Measurements from ENCODE around the gene DRD1. TPM values are rescaled to one million over a fixed set of nuclear protein-coding genes. Genes with fewer than 3 reads are reported as not detected.
"Not testable (repeated sequence)": the region's sequence is repeated elsewhere in the genome, so short reads cannot be mapped to it uniquely, and the experiment has no call there.

Gene DRD1
- total and polyA plus RNA-seq, 4 donors = 1.6 to 4.3 (median 2.3) TPM

GRCh38 chr5:175460552-175460951 lies 16.6 kb upstream of the DRD1 start:
- Histone ChIP-seq H3K4me1 (ENCODE audit: control insufficient read depth, insufficient read depth, low read length) (no peaks in the 10 kb centered on the region), H3K4me3 (ENCODE audit: low read depth, low read length) (no peak overlapping the region), H3K27me3 (ENCODE audit: control insufficient read depth, insufficient read depth, low read length) (no peaks in the 10 kb centered on the region), H3K27ac (ENCODE audit: low read depth, low read length) (no peak overlapping the region), H3K9me3 (ENCODE audit: control insufficient read depth, insufficient read depth, low read length) (no peaks in the 10 kb centered on the region), H3K36me3 (ENCODE audit: control insufficient read depth, insufficient read depth, low read length) (no peaks in the 10 kb centered on the region)
- 88% methylated on average over 2 of the region's 2 CpGs for WGBS (ENCODE audit: insufficient coverage)
- no peak for DNase-seq (ENCODE audit: low read depth in 4 of 6, low spot score in 6 of 6)

GRCh38 chr5:175460126-175460525 lies 16.1 kb upstream of the DRD1 start:
- Histone ChIP-seq H3K9me3 (ENCODE audit: control insufficient read depth, insufficient read depth, low read length) (no peaks in the 10 kb centered on the region), H3K4me3 (ENCODE audit: low read depth, low read length) (no peak overlapping the region), H3K36me3 (ENCODE audit: control insufficient read depth, insufficient read depth, low read length) (no peaks in the 10 kb centered on the region), H3K27ac (ENCODE audit: low read depth, low read length) (no peak overlapping the region), H3K4me1 (ENCODE audit: control insufficient read depth, insufficient read depth, low read length) (no peaks in the 10 kb centered on the region), H3K27me3 (ENCODE audit: control insufficient read depth, insufficient read depth, low read length) (no peaks in the 10 kb centered on the region)
- no CpG with 5 or more reads among the region's 7 CpGs for WGBS (ENCODE audit: insufficient coverage)
- peak in 2 of 6 donors; percentile 74 to 88 for DNase-seq (ENCODE audit: low read depth in 4 of 6, low spot score in 6 of 6)

GRCh38 chr5:175457466-175457865 lies 13.5 kb upstream of the DRD1 start:
- H3K4me1 ChIP-seq (ENCODE audit: control insufficient read depth, insufficient read depth, low read length) = no peaks in the 10 kb centered on the region
- WGBS (ENCODE audit: insufficient coverage) = no CpG with 5 or more reads among the region's 1 CpG

GRCh38 chr5:175456105-175456742 lies 12.2 kb upstream of the DRD1 start:
- H3K27ac ChIP-seq (ENCODE audit: low read depth, low read length) = no peak overlapping the region
- no peak overlapping the region for H3K4me3 ChIP-seq (ENCODE audit: low read depth, low read length)
- no peaks in the 10 kb centered on the region for H3K9me3 ChIP-seq (ENCODE audit: control insufficient read depth, insufficient read depth, low read length)
- no peaks in the 10 kb centered on the region for H3K27me3 ChIP-seq (ENCODE audit: control insufficient read depth, insufficient read depth, low read length)
- H3K4me1 ChIP-seq (ENCODE audit: control insufficient read depth, insufficient read depth, low read length) = no peaks in the 10 kb centered on the region
- 77% methylated on average over 9 of the region's 11 CpGs for WGBS (ENCODE audit: insufficient coverage)
- DNase-seq (ENCODE audit: low read depth in 4 of 6, low spot score in 6 of 6) = peak in 1 of 6 donors; percentile 59
- no peaks in the 10 kb centered on the region for H3K36me3 ChIP-seq (ENCODE audit: control insufficient read depth, insufficient read depth, low read length)

More at GRCh38 chr5:175457466-175457865, 13.5 kb upstream of the DRD1 start:
- H3K36me3 ChIP-seq (ENCODE audit: control insufficient read depth, insufficient read depth, low read length) = no peaks in the 10 kb centered on the region
- DNase-seq (ENCODE audit: low read depth in 4 of 6, low spot score in 6 of 6) = no peak
- no peaks in the 10 kb centered on the region for H3K27me3 ChIP-seq (ENCODE audit: control insufficient read depth, insufficient read depth, low read length)
- no peak overlapping the region for H3K4me3 ChIP-seq (ENCODE audit: low read depth, low read length)
- no peaks in the 10 kb centered on the region for H3K9me3 ChIP-seq (ENCODE audit: control insufficient read depth, insufficient read depth, low read length)
- no peak overlapping the region for H3K27ac ChIP-seq (ENCODE audit: low read depth, low read length)

GRCh38 chr5:175454338-175454737 lies 10.4 kb upstream of the DRD1 start:
- not testable (repeated sequence) for H3K27me3 ChIP-seq (ENCODE audit: control insufficient read depth, insufficient read depth, low read length); DNase-seq (ENCODE audit: low read depth in 4 of 6, low spot score in 6 of 6); H3K36me3 ChIP-seq (ENCODE audit: control insufficient read depth, insufficient read depth, low read length); H3K4me1 ChIP-seq (ENCODE audit: control insufficient read depth, insufficient read depth, low read length); H3K27ac ChIP-seq (ENCODE audit: low read depth, low read length); H3K4me3 ChIP-seq (ENCODE audit: low read depth, low read length); H3K9me3 ChIP-seq (ENCODE audit: control insufficient read depth, insufficient read depth, low read length)
- WGBS (ENCODE audit: insufficient coverage) = 89% methylated on average over 4 of the region's 5 CpGs

GRCh38 chr5:175452166-175452565 lies 8.2 kb upstream of the DRD1 start:
- no peaks in the 10 kb centered on the region for H3K9me3 ChIP-seq (ENCODE audit: control insufficient read depth, insufficient read depth, low read length)
- H3K27ac ChIP-seq (ENCODE audit: low read depth, low read length) = no peak overlapping the region
- H3K4me3 ChIP-seq (ENCODE audit: low read depth, low read length) = no peak overlapping the region
- H3K27me3 ChIP-seq (ENCODE audit: control insufficient read depth, insufficient read depth, low read length) = no peaks in the 10 kb centered on the region
- no peaks in the 10 kb centered on the region for H3K4me1 ChIP-seq (ENCODE audit: control insufficient read depth, insufficient read depth, low read length)
- H3K36me3 ChIP-seq (ENCODE audit: control insufficient read depth, insufficient read depth, low read length) = no peaks in the 10 kb centered on the region
- DNase-seq (ENCODE audit: low read depth in 4 of 6, low spot score in 6 of 6) = peak in 1 of 6 donors; percentile 65
- 65% methylated on average over 2 of the region's 2 CpGs for WGBS (ENCODE audit: insufficient coverage)

- DNase-seq (ENCODE audit: low read depth in 4 of 6, low spot score in 6 of 6) = no peak
- H3K4me1 ChIP-seq (ENCODE audit: control insufficient read depth, insufficient read depth, low read length) = peaks cover 18% of the 10 kb centered on the region
- no peaks in the 10 kb centered on the region for H3K9me3 ChIP-seq (ENCODE audit: control insufficient read depth, insufficient read depth, low read length)
- H3K36me3 ChIP-seq (ENCODE audit: control insufficient read depth, insufficient read depth, low read length) = no peaks in the 10 kb centered on the region
- no peak overlapping the region for H3K27ac ChIP-seq (ENCODE audit: low read depth, low read length)
- H3K4me3 ChIP-seq (ENCODE audit: low read depth, low read length) = no peak overlapping the region
- peaks cover 20% of the 10 kb centered on the region for H3K27me3 ChIP-seq (ENCODE audit: control insufficient read depth, insufficient read depth, low read length)
- no CpG with 5 or more reads among the region's 3 CpGs for WGBS (ENCODE audit: insufficient coverage)
Observed at GRCh38 chr5:175448276-175448675, 4.3 kb upstream of the DRD1 start.

GRCh38 chr5:175447571-175447970 lies 3.6 kb upstream of the DRD1 start:
- no peaks in the 10 kb centered on the region for H3K36me3 ChIP-seq (ENCODE audit: control insufficient read depth, insufficient read depth, low read length)
- no peak overlapping the region for H3K27ac ChIP-seq (ENCODE audit: low read depth, low read length)
- H3K27me3 ChIP-seq (ENCODE audit: control insufficient read depth, insufficient read depth, low read length) = peaks cover 23% of the 10 kb centered on the region
- H3K4me1 ChIP-seq (ENCODE audit: control insufficient read depth, insufficient read depth, low read length) = peaks cover 20% of the 10 kb centered on the region
- no peaks in the 10 kb centered on the region for H3K9me3 ChIP-seq (ENCODE audit: control insufficient read depth, insufficient read depth, low read length)
- DNase-seq (ENCODE audit: low read depth in 4 of 6, low spot score in 6 of 6) = no peak
- 20% methylated on average over 1 of the region's 2 CpGs for WGBS (ENCODE audit: insufficient coverage)
- H3K4me3 ChIP-seq (ENCODE audit: low read depth, low read length) = no peak overlapping the region

GRCh38 chr5:175446378-175446777 lies 2.4 kb upstream of the DRD1 start:
- not testable (repeated sequence) for DNase-seq (ENCODE audit: low read depth in 4 of 6, low spot score in 6 of 6); H3K36me3 ChIP-seq (ENCODE audit: control insufficient read depth, insufficient read depth, low read length); H3K27ac ChIP-seq (ENCODE audit: low read depth, low read length); H3K4me3 ChIP-seq (ENCODE audit: low read depth, low read length); H3K9me3 ChIP-seq (ENCODE audit: control insufficient read depth, insufficient read depth, low read length)
- Histone ChIP-seq H3K4me1 (ENCODE audit: control insufficient read depth, insufficient read depth, low read length) (peaks cover 24% of the 10 kb centered on the region), H3K27me3 (ENCODE audit: control insufficient read depth, insufficient read depth, low read length) (peaks cover 23% of the 10 kb centered on the region)
- 91% methylated on average over 13 of the region's 14 CpGs for WGBS (ENCODE audit: insufficient coverage)

GRCh38 chr5:175444905-175445456 lies 999 bp upstream of the DRD1 start:
- DNase-seq (ENCODE audit: low read depth in 4 of 6, low spot score in 6 of 6) = no peak
- no peak overlapping the region for H3K27ac ChIP-seq (ENCODE audit: low read depth, low read length)
- H3K9me3 ChIP-seq (ENCODE audit: control insufficient read depth, insufficient read depth, low read length) = no peaks in the 10 kb centered on the region
- peaks cover 24% of the 10 kb centered on the region for H3K4me1 ChIP-seq (ENCODE audit: control insufficient read depth, insufficient read depth, low read length)
- no peak overlapping the region for H3K4me3 ChIP-seq (ENCODE audit: low read depth, low read length)
- H3K27me3 ChIP-seq (ENCODE audit: control insufficient read depth, insufficient read depth, low read length) = peaks cover 23% of the 10 kb centered on the region
- WGBS (ENCODE audit: insufficient coverage) = 23% methylated on average over 26 of the region's 37 CpGs
- no peaks in the 10 kb centered on the region for H3K36me3 ChIP-seq (ENCODE audit: control insufficient read depth, insufficient read depth, low read length)
